ENCODE measurements around the gene HAL.

The HAL gene

DNA sequence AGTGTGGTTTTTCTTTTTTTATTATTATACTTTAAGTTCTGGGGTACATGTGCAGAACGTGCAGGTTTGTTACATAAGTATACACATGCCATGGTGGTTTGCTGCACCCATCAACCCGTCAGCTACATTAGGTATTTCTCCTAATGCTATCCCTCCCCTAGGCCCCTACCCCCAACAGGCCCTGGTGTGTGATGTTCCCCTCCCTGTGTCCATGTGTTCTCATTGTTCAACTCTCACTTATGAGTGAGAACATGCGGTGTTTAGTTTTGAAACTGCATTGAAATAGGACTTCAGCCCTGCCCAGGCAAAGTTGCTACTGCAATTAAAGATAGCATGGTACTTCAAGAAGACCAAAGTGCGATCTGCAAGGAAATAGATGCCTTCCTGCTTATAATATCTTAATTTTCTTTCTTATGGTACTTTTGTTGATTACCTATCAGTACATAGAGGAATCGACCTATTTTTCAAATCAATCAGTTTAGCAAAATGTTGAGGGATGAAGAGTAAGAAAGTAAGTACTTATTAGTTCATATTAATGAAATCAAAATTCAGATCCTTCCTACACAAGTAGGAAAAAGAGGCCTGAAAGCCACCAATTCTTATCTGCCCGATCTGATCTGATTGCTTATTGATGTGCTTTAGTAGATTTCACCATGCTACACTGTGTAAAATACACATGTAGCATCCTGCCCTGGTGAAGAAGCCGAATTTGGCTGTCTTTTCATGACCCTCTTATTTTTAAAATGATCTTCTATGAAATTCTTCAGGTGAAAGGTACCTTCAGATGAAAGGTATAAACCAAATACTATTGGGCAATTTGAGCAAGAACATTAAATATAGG lies 37.6 kb upstream of the HAL start:
- no peaks in the 10 kb centered on the region for H3K27me3 ChIP-seq (ENCODE audit: low read depth, low read length)
- TF ChIP-seq EZH2phosphoT487 (IDR thresholded peaks at IDR 0.05; ENCODE audit: low read depth), result no peak
- TF ChIP-seq, protein P1, sequence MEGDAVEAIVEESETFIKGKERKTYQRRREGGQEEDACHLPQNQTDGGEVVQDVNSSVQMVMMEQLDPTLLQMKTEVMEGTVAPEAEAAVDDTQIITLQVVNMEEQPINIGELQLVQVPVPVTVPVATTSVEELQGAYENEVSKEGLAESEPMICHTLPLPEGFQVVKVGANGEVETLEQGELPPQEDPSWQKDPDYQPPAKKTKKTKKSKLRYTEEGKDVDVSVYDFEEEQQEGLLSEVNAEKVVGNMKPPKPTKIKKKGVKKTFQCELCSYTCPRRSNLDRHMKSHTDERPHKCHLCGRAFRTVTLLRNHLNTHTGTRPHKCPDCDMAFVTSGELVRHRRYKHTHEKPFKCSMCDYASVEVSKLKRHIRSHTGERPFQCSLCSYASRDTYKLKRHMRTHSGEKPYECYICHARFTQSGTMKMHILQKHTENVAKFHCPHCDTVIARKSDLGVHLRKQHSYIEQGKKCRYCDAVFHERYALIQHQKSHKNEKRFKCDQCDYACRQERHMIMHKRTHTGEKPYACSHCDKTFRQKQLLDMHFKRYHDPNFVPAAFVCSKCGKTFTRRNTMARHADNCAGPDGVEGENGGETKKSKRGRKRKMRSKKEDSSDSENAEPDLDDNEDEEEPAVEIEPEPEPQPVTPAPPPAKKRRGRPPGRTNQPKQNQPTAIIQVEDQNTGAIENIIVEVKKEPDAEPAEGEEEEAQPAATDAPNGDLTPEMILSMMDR (IDR thresholded peaks at IDR 0.05; ENCODE audit: low read depth, low read length), result no peak
- peaks cover 6% of the 10 kb centered on the region; the same call in 1 of the 2 replicates for H3K9me3 ChIP-seq (ENCODE audit: insufficient read depth, low read length)
- no peaks in the 10 kb centered on the region for H3K36me3 ChIP-seq (replicated peaks; ENCODE audit: low read depth, low read length)
- no peak overlapping the region for H3K27ac ChIP-seq (ENCODE audit: low read length)
- H3K79me2 ChIP-seq (ENCODE audit: low read length), result peaks cover 7% of the 10 kb centered on the region; the same call in 1 of the 2 replicates
- no peaks in the 10 kb centered on the region for H4K20me1 ChIP-seq (ENCODE audit: insufficient read depth, low read length)
- H3K4me1 ChIP-seq (ENCODE audit: low read length), result peaks cover 30% of the 10 kb centered on the region
- H3K4me2 ChIP-seq (ENCODE audit: low read length), result peak overlapping the region; percentile 92
- H2AFZ ChIP-seq (ENCODE audit: low read depth, low read length), result no peak overlapping the region
- peak overlapping the region; percentile 86; the same call in 1 of the 2 replicates for H3K4me3 ChIP-seq (ENCODE audit: low read length)
- H3K9ac ChIP-seq (ENCODE audit: low read length), result no peak overlapping the region

DNA sequence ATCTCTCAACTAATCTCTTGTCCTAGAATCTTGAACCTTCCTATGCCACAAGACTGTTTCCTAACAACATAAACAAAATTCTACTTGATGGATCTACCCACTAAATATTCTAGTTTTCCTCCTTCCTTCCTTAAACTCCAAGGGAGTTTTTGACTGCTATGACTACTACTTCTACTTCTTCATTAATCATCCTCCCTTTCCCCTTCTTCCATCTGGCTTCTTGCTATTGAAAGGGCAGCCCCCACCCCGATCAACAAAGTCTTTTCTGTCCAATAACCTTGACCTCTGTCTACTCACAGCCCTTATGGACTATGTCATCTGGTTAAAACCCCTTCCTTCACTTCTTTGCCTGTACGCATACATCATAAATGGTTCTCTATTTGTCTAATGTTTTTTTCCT lies 33.7 kb upstream of the HAL start:
- peaks cover 4% of the 10 kb centered on the region; the same call in 1 of the 2 replicates for H3K79me2 ChIP-seq (ENCODE audit: low read length)
- TF ChIP-seq, protein P1 (IDR thresholded peaks at IDR 0.05; ENCODE audit: low read depth, low read length), result no peak
- no peak for TF ChIP-seq EZH2phosphoT487 (IDR thresholded peaks at IDR 0.05; ENCODE audit: low read depth)

DNA sequence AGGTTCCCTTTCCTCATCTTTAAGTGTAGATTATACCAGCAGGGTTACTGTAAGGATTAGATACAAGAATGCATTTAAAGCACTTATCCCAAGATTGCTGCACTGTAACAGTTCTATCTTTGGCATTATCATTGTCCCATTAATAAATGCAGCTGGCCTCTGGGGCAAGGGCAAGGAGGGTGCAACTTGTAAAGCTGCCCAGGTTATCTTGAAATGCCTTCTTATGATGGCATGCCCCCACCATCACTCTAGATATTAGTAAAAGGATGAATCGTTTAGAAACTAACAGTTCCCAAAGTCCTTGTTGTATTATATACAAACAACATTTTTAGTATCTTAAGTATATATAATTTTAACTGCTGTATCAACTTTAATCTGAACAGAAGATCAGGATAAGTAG lies 32.4 kb upstream of the HAL start:
- peaks cover 20% of the 10 kb centered on the region for H3K36me3 ChIP-seq (replicated peaks; ENCODE audit: low read depth, low read length)
- no peak for TF ChIP-seq EZH2phosphoT487 (IDR thresholded peaks at IDR 0.05; ENCODE audit: low read depth)
- TF ChIP-seq, protein P1 (IDR thresholded peaks at IDR 0.05; ENCODE audit: low read depth, low read length), result no peak
- H3K9me3 ChIP-seq (ENCODE audit: insufficient read depth, low read length), result no peaks in the 10 kb centered on the region

More for the DNA sequence above, 33.7 kb upstream of the HAL start:
- peaks cover 16% of the 10 kb centered on the region for H3K36me3 ChIP-seq (replicated peaks; ENCODE audit: low read depth, low read length)
- no peak overlapping the region for H2AFZ ChIP-seq (ENCODE audit: low read depth, low read length)
- no peak overlapping the region for H3K4me3 ChIP-seq (ENCODE audit: low read length)
- H3K9ac ChIP-seq (ENCODE audit: low read length), result no peak overlapping the region
- no peaks in the 10 kb centered on the region for H3K27me3 ChIP-seq (ENCODE audit: low read depth, low read length)
- H3K9me3 ChIP-seq (ENCODE audit: insufficient read depth, low read length), result no peaks in the 10 kb centered on the region
- no peak overlapping the region for H3K4me2 ChIP-seq (ENCODE audit: low read length)
- peaks cover 8% of the 10 kb centered on the region for H3K4me1 ChIP-seq (ENCODE audit: low read length)
- no peaks in the 10 kb centered on the region for H4K20me1 ChIP-seq (ENCODE audit: insufficient read depth, low read length)
- no peak overlapping the region for H3K27ac ChIP-seq (ENCODE audit: low read length)

DNA sequence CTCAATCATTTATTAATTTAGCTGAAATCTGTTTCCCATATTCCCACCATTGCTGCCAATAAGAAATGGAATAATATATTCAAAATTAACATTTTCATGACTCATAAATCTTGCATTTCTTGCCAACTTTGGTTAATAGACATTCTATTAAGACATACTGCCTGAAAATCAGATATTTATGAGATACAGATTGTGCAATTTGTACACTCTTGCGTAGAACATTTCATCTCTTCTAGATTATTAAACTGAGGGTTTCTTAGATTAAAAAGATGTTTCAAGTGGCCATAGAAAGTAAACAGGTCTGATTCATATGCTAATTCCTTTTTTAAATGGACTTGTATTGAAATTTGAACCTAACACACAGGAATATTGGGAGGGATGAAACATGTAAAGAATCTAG lies 30.2 kb upstream of the HAL start:
- Histone ChIP-seq H3K27ac (ENCODE audit: low read length) (no peak overlapping the region), H3K36me3 (replicated peaks; ENCODE audit: low read depth, low read length) (peaks cover 29% of the 10 kb centered on the region), H3K9me3 (ENCODE audit: insufficient read depth, low read length) (no peaks in the 10 kb centered on the region), H3K4me3 (ENCODE audit: low read length) (no peak overlapping the region), H3K9ac (ENCODE audit: low read length) (no peak overlapping the region), H4K20me1 (ENCODE audit: insufficient read depth, low read length) (no peaks in the 10 kb centered on the region), H3K79me2 (ENCODE audit: low read length) (no peaks in the 10 kb centered on the region), H3K4me1 (ENCODE audit: low read length) (no peaks in the 10 kb centered on the region), H3K27me3 (ENCODE audit: low read depth, low read length) (no peaks in the 10 kb centered on the region), H2AFZ (ENCODE audit: low read depth, low read length) (no peak overlapping the region), H3K4me2 (ENCODE audit: low read length) (no peak overlapping the region)
- no peak for TF ChIP-seq EZH2phosphoT487 (IDR thresholded peaks at IDR 0.05; ENCODE audit: low read depth)
- TF ChIP-seq, protein P1 (IDR thresholded peaks at IDR 0.05; ENCODE audit: low read depth, low read length), result no peak

More for the DNA sequence above, 32.4 kb upstream of the HAL start:
- no peak overlapping the region for H3K4me2 ChIP-seq (ENCODE audit: low read length)
- no peaks in the 10 kb centered on the region for H3K4me1 ChIP-seq (ENCODE audit: low read length)
- H3K9ac ChIP-seq (ENCODE audit: low read length), result no peak overlapping the region
- no peaks in the 10 kb centered on the region for H3K27me3 ChIP-seq (ENCODE audit: low read depth, low read length)
- no peak overlapping the region for H3K27ac ChIP-seq (ENCODE audit: low read length)
- no peak overlapping the region for H2AFZ ChIP-seq (ENCODE audit: low read depth, low read length)
- no peak overlapping the region for H3K4me3 ChIP-seq (ENCODE audit: low read length)
- H3K79me2 ChIP-seq (ENCODE audit: low read length), result no peaks in the 10 kb centered on the region
- H4K20me1 ChIP-seq (ENCODE audit: insufficient read depth, low read length), result no peaks in the 10 kb centered on the region

All from OCI-LY3 (cell line).